Tibial artery (tissue), 4 donors: ENCODE results near the gene ACRV1.

Experiments
- DNase-seq, 2 donors: peaks; one replicate each; pipeline ENCODE4 v3.0.0-alpha.2; 2019
- H3K27ac ChIP-seq, 2 donors: fragments of 200-600 bp; sonication (generic) in 1 of 2; 1 replicate in 1 of 2; 2 replicates in 1 of 2; pipeline ENCODE4 v1.5.1; 2018 to 2019; ENCODE audit warnings: mild to moderate bottlenecking in 1 of 2
- H3K27me3 ChIP-seq, 2 donors: fragments of 200-600 bp; sonication (generic) in 1 of 2; one replicate each; pipeline versions ENCODE4 v1.5.1 to v1.6.0; 2016 to 2019
- H3K36me3 ChIP-seq, 3 donors: fragments of 200-600 bp; sonication (generic) in 2 of 3; one replicate each; pipeline ENCODE4 v1.5.1; 2016 to 2019; ENCODE audit warnings: mild to moderate bottlenecking in 2 of 3
- H3K4me1 ChIP-seq, 4 donors: fragments of 200-600 bp; sonication (generic) in 2 of 4; 1 replicate in 3 of 4; 2 replicates in 1 of 4; pipeline ENCODE4 v1.5.1; 2016 to 2019
- H3K4me3 ChIP-seq, 2 donors: fragments of 200-600 bp; sonication (generic) in 1 of 2; 1 replicate in 1 of 2; 2 replicates in 1 of 2; pipeline ENCODE4 v1.5.1; 2018 to 2019; ENCODE audit warnings: mild to moderate bottlenecking in 2 of 2
- H3K9me3 ChIP-seq, 3 donors: fragments of 200-600 bp; sonication (generic) in 1 of 3; one replicate each; pipeline ENCODE4 v1.5.1; 2016 to 2019
- intact Hi-C: fragments of 100-400 bp; cut with DNase I; formaldehyde crosslinking; loops from one replicate; pipeline ENCODE4 v1.15.0; 2023; ENCODE audit warnings: low total_unique reads
- TF ChIP-seq, protein P1 (sequence below), 2 experiments: fragments of 200-600 bp in 1 of 2; fragments of 450-650 bp in 1 of 2; IDR thresholded peaks; one replicate each; pipeline ENCODE4 v1.5.1; 2017 to 2019; ENCODE audit warnings: antibody characterized with exemption in 2 of 2, mild to moderate bottlenecking in 1 of 2, moderate library complexity in 1 of 2

Gene ACRV1

DNA sequence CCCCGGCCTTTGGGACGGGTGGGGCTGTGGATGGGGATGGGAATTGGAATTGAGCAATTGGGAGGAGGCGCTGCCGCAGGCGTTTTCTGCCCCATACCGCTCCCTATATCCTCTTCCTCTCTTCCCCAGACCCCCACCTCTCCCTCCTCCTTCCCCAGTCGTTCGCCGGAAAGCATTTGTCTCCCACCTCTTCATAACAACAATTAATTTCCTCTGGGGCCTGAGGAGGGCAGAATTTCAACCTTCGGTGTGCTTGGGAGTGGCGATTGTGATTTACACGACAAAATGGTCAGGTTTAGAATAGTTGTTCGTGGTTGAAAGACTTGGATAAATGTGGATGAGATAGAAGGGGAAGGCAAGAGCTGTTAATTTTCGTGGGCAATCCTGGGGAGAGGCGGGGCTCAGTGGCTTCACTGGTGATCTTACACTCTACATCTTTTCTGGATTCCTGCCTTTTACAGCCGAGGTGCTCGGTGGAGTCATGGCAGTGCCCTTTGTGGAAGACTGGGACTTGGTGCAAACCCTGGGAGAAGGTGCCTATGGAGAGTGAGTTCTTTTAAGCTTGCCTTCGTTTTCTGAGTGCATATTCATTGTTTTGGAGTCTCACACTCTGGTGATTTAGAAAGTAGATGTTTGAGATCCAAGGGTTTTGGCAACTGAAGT is 54.2 kb downstream of the ACRV1 start:
- Histone ChIP-seq H3K36me3 (peaks cover 0 to 4% (median 2%) of the 10 kb centered on the region in 3 donors), H3K27me3 (no peaks in the 10 kb centered on the region), H3K4me1 (peaks cover 0 to 49% (median 25%) of the 10 kb centered on the region in 4 donors), H3K4me3 (peak overlapping the region; percentile 63 to 76), H3K9me3 (no peaks in the 10 kb centered on the region), H3K27ac (peak overlapping the region; percentile 92)
- TF ChIP-seq, protein P1, sequence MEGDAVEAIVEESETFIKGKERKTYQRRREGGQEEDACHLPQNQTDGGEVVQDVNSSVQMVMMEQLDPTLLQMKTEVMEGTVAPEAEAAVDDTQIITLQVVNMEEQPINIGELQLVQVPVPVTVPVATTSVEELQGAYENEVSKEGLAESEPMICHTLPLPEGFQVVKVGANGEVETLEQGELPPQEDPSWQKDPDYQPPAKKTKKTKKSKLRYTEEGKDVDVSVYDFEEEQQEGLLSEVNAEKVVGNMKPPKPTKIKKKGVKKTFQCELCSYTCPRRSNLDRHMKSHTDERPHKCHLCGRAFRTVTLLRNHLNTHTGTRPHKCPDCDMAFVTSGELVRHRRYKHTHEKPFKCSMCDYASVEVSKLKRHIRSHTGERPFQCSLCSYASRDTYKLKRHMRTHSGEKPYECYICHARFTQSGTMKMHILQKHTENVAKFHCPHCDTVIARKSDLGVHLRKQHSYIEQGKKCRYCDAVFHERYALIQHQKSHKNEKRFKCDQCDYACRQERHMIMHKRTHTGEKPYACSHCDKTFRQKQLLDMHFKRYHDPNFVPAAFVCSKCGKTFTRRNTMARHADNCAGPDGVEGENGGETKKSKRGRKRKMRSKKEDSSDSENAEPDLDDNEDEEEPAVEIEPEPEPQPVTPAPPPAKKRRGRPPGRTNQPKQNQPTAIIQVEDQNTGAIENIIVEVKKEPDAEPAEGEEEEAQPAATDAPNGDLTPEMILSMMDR (IDR thresholded peaks at IDR 0.05), result no peak
- no peak for DNase-seq
- intact Hi-C loops, result loop anchor here (10.0 kb wide), 1 partner anchor 862 kb away; the partner anchor contains the start of gene ESAM

GRCh38 chr11:125625630-125626287 is 54.9 kb downstream of the ACRV1 start:
- Histone ChIP-seq H3K9me3 (no peaks in the 10 kb centered on the region), H3K27ac (peak overlapping the region; percentile 92), H3K27me3 (no peaks in the 10 kb centered on the region), H3K4me3 (peak overlapping the region; percentile 63 to 76), H3K4me1 (peaks cover 0 to 49% (median 25%) of the 10 kb centered on the region in 4 donors), H3K36me3 (peaks cover under 1 to 11% (median 8%) of the 10 kb centered on the region in 3 donors)
- intact Hi-C loops, result loop anchor here (10.0 kb wide), 1 partner anchor 861 kb away; the partner anchor contains the start of gene ESAM
- TF ChIP-seq, protein P1 (IDR thresholded peaks at IDR 0.05), result no peak
- peak; percentile 81 to 91 for DNase-seq

DNA sequence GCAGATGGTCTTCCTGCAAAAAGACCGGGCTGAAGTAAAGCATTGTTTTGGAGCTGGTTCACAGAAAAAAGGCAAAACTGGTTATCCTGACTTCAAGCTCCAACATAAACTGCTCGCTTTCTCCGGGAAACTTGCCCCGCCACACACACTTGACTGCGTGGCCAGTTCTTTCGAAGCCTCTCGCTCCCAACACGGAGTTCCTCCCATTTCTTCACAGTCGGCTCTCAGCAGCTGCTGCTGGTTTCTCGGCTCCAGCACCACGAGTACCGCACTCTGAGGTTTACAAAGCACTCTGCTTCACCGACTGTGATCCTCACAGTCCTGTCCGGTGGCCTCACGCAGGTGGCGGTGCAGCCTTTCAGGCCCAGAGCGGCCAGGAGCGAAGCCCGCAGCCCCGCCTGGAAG is 55.4 kb downstream of the ACRV1 start:
- no peaks in the 10 kb centered on the region for H3K27me3 ChIP-seq
- H3K4me1 ChIP-seq, result peaks cover 0 to 49% (median 25%) of the 10 kb centered on the region in 4 donors
- H3K4me3 ChIP-seq, result peak overlapping the region; percentile 63 to 76
- no peak for DNase-seq
- H3K27ac ChIP-seq, result peak overlapping the region; percentile 92
- no peaks in the 10 kb centered on the region for H3K9me3 ChIP-seq
- TF ChIP-seq, protein P1 (IDR thresholded peaks at IDR 0.05), result no peak
- peaks cover 6 to 16% (median 14%) of the 10 kb centered on the region in 3 donors for H3K36me3 ChIP-seq
- intact Hi-C loops, result loop anchor here (10.0 kb wide), 1 partner anchor 860 kb away; the partner anchor contains the start of gene ESAM

DNA sequence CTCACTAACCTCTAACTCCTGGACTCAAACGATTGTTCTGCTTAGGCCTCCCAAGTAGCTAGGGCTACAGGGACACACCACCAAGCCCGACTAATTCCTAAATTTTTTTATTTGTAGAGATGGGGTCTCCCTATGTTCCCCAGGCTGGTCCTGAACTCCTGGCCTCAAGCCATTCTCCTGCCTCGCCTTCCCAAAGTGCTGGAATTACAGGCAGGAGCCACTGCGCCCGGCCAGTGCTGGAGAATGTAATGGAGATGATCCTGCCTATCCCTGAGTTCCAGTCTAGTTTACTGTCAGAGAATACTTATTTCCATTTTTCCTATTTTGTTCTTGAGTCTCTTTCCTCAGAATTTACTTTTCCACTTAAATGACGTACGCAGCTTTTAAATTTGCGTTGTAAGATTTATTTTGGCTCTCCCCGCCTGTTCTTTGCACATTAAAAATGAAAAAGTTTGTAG is 55.9 kb downstream of the ACRV1 start, which contains the start of gene CHEK1:
Gene CHEK1, plus strand, starts transcription at position 408 of the 458 bp plus-strand sequence. CDS start 1,606 bp downstream, outside the sequence.
- H3K36me3 ChIP-seq, result peaks cover 10 to 21% (median 18%) of the 10 kb centered on the region in 3 donors
- peak within 1 kb of the TSS; percentile 92 for H3K27ac ChIP-seq
- DNase-seq, result no peak
- peak within 1 kb of the TSS; percentile 63 to 76 for H3K4me3 ChIP-seq
- H3K27me3 ChIP-seq, result no peaks in the 10 kb centered on the region
- intact Hi-C loops, result loop anchor here (10.0 kb wide), 1 partner anchor 860 kb away; the partner anchor contains the start of gene ESAM
- H3K9me3 ChIP-seq, result no peaks in the 10 kb centered on the region
- H3K4me1 ChIP-seq, result peaks cover 0 to 49% (median 25%) of the 10 kb centered on the region in 4 donors
- TF ChIP-seq, protein P1 (IDR thresholded peaks at IDR 0.05), result no peak

- Histone ChIP-seq H3K4me1 (peaks cover 0 to 49% (median 25%) of the 10 kb centered on the region in 4 donors), H3K9me3 (no peaks in the 10 kb centered on the region), H3K27ac (peak overlapping the region; percentile 92), H3K27me3 (no peaks in the 10 kb centered on the region), H3K36me3 (peaks cover 28 to 38% (median 35%) of the 10 kb centered on the region in 3 donors), H3K4me3 (no peak overlapping the region)
- intact Hi-C loops, result loop anchor here (10.0 kb wide), 1 partner anchor 858 kb away; the partner anchor contains the start of gene ESAM
- no peak for DNase-seq
- TF ChIP-seq, protein P1 (IDR thresholded peaks at IDR 0.05), result no peak
Observed at GRCh38 chr11:125623064-125623463, 57.6 kb downstream of the ACRV1 start.
